K562 (cell line): ENCODE data around the gene PDF. TPM values are rescaled to one million over a fixed set of nuclear protein-coding genes. Genes with fewer than 3 reads are reported as not detected.

Experiments used
- ATAC-seq: fragments of 200-7000 bp; cut with Tn5 transposase; 3 replicates; pipeline ENCODE4 v1.9.1; 2020; ENCODE audit warnings: moderate library complexity
- BruUV-seq: library from RNA; stranded (reverse); fragments of 400-500 nt; replicated peaks from 2 replicates; lab custom pipeline; 2021; lab: Mats Ljungman, UMichigan
- CTCF ChIA-PET: fragments of 300-600 bp; formaldehyde crosslinking; extraction: SDS; loops from one replicate; lab custom pipeline; 2021; ENCODE audit warnings: low intra/inter-chr PET ratio; lab: Yijun Ruan, JAX
- POLR2A ChIA-PET: fragments of 300-600, 350-650 bp; sonication (Branson Sonifier 250); formaldehyde crosslinking; extraction: SDS; loops from one replicate; lab custom pipeline; 2021; ENCODE audit warnings: antibody characterized with exemption, inconsistent platforms; lab: Yijun Ruan, JAX
- DNase-seq, 4 experiments: peaks; one replicate each; pipeline versions ENCODE4 v3.0.0 to v3.0.0-alpha.2; 2011 to 2018; ENCODE audit warnings: low spot score in 3 of 4, mixed read lengths in 3 of 4; ENCODE audit errors: extremely low read depth in 1 of 4
- FAIRE-seq: peaks from 2 replicates; lab custom pipeline; 2011; peaks lifted over from hg19 to GRCh38; lab: Jason Lieb, UNC
- H2AFZ ChIP-seq: 2 replicates; pipeline ENCODE4 v1.6.0; 2011; ENCODE audit warnings: low read depth, low read length, control low read depth, inconsistent platforms
- H3K27ac ChIP-seq: fragments of 200-600 bp; 3 replicates; pipeline ENCODE4 v1.8.0; 2011; ENCODE audit warnings: low read depth, mild to moderate bottlenecking, control low read depth, inconsistent platforms, low read length, moderate library complexity, mixed read lengths; ENCODE audit errors: extremely low read depth
- H3K27me3 ChIP-seq, 2 experiments: fragments of 300-600 bp in 1 of 2; 2 replicates in 1 of 2; 3 replicates in 1 of 2; pipeline versions ENCODE4 v1.6.0 to v1.8.0; 2011; ENCODE audit warnings: inconsistent platforms in 2 of 2, low read length in 2 of 2, mild to moderate bottlenecking in 1 of 2, mixed read lengths in 1 of 2, moderate library complexity in 1 of 2; ENCODE audit not compliant: control insufficient read depth in 2 of 2, insufficient read depth in 2 of 2
- H3K36me3 ChIP-seq: fragments of 300-600 bp; 3 replicates; pipeline ENCODE4 v1.8.0; 2011; ENCODE audit warnings: mild to moderate bottlenecking, low read length, inconsistent platforms; ENCODE audit not compliant: control insufficient read depth, insufficient read depth
- H3K4me1 ChIP-seq, 2 experiments: fragments of 200-600 bp in 1 of 2; replicated peaks in 1 of 2; 2 replicates in 1 of 2; 3 replicates in 1 of 2; pipeline versions ENCODE4 v1.5.1 to v1.8.0; 2011; ENCODE audit warnings: inconsistent platforms in 2 of 2, low read length in 2 of 2, mild to moderate bottlenecking in 1 of 2, mixed read lengths in 1 of 2, moderate library complexity in 1 of 2; ENCODE audit not compliant: control insufficient read depth in 2 of 2, insufficient read depth in 2 of 2
- H3K4me2 ChIP-seq: 2 replicates; pipeline ENCODE4 v1.6.1; 2011; ENCODE audit warnings: low read length, control low read depth, inconsistent platforms, mixed read lengths; ENCODE audit not compliant: insufficient read depth
- H3K4me3 ChIP-seq: fragments of 200-600 bp; sonication (generic), shearing (Covaris generic); 2 replicates; pipeline ENCODE4 v1.5.1; 2016; ENCODE audit warnings: control low read depth, inconsistent platforms
- H3K79me2 ChIP-seq: fragments of 200-600 bp; 3 replicates; pipeline ENCODE4 v1.8.0; 2011; ENCODE audit warnings: low read length, inconsistent platforms; ENCODE audit not compliant: control insufficient read depth, insufficient read depth
- H3K9ac ChIP-seq, 2 experiments: 2 replicates each; pipeline versions ENCODE4 v1.6.0 to v1.6.1; 2011; ENCODE audit warnings: low read depth in 2 of 2, low read length in 2 of 2, control low read depth in 1 of 2, inconsistent platforms in 1 of 2, mild to moderate bottlenecking in 1 of 2, mixed read lengths in 1 of 2; ENCODE audit not compliant: insufficient read depth in 1 of 2
- H3K9me1 ChIP-seq: one replicate; pipeline ENCODE4 v1.6.0; 2011; ENCODE audit warnings: inconsistent platforms, mild to moderate bottlenecking, low read length, moderate library complexity; ENCODE audit not compliant: control insufficient read depth, insufficient read depth
- H3K9me3 ChIP-seq: replicated peaks from 2 replicates; pipeline ENCODE4 v1.5.1; 2011; ENCODE audit warnings: low read depth, low read length, inconsistent platforms; ENCODE audit not compliant: control insufficient read depth, insufficient read depth
- H4K20me1 ChIP-seq: replicated peaks from 2 replicates; pipeline ENCODE4 v1.6.1; 2011; ENCODE audit warnings: low read length, inconsistent platforms, mixed read lengths; ENCODE audit not compliant: control insufficient read depth, insufficient read depth
- CBX5 ChIP-seq: IDR thresholded peaks from 2 replicates; pipeline ENCODE4 v1.6.1; 2014; ENCODE audit warnings: low read depth, borderline replicate concordance
- CTCFL ChIP-seq: IDR thresholded peaks from 2 replicates; pipeline ENCODE4 v1.6.1; 2011; ENCODE audit warnings: borderline replicate concordance, low read depth, mild to moderate bottlenecking, moderate library complexity, low read length; ENCODE audit not compliant: insufficient read depth, poor library complexity, severe bottlenecking
- ETV6 ChIP-seq, 3 experiments: fragments of 150-350 bp in 1 of 3; sonication (generic) in 1 of 3; formaldehyde crosslinking in 1 of 3; IDR thresholded peaks; 2 replicates each; pipeline versions ENCODE4 v1.6.1 to v1.8.0; 2014 to 2022; ENCODE audit warnings: borderline replicate concordance in 2 of 3, low read depth in 2 of 3, antibody characterized with exemption in 1 of 3, low read length in 1 of 3, mild to moderate bottlenecking in 1 of 3, missing genetic modification reagents in 1 of 3
- EZH2 ChIP-seq: IDR thresholded peaks from 2 replicates; pipeline ENCODE4 v1.6.1; 2012; ENCODE audit warnings: low read depth, mild to moderate bottlenecking, inconsistent platforms, low read length, borderline replicate concordance
- HDAC8 ChIP-seq: fragments of 450-650 bp; IDR thresholded peaks from 2 replicates; pipeline ENCODE4 v1.6.1; 2016; ENCODE audit warnings: mild to moderate bottlenecking, missing genetic modification characterization, moderate library complexity, missing compliant biosample characterization
- MAZ ChIP-seq, 2 experiments: fragments of 450-650 bp in 1 of 2; sonication (generic) in 1 of 2; formaldehyde crosslinking; IDR thresholded peaks in 1 of 2; conservative IDR thresholded peaks in 1 of 2; 2 replicates each; pipeline versions ENCODE4 v1.4.0 to v1.5.0; 2020; ENCODE audit warnings: mild to moderate bottlenecking in 1 of 2, missing genetic modification reagents in 1 of 2
- MIER1 ChIP-seq: fragments of 450-650 bp; IDR thresholded peaks from 2 replicates; pipeline ENCODE4 v1.6.1; 2016; ENCODE audit warnings: antibody characterized with exemption, mild to moderate bottlenecking, low read depth
- NCOA4 ChIP-seq: fragments of 450-650 bp; IDR thresholded peaks from 2 replicates; pipeline ENCODE4 v1.6.1; 2018; ENCODE audit warnings: mild to moderate bottlenecking; ENCODE audit not compliant: partially characterized antibody
- NONO ChIP-seq, 2 experiments: fragments of 200-400 bp in 1 of 2; fragments of 450-650 bp in 1 of 2; formaldehyde crosslinking in 1 of 2; IDR thresholded peaks; 2 replicates each; pipeline ENCODE4 v1.6.1; 2017; ENCODE audit warnings: low read depth in 2 of 2, mild to moderate bottlenecking in 2 of 2, moderate library complexity in 2 of 2, low read length in 1 of 2
- SMARCA4 ChIP-seq: fragments of 450-650 bp; IDR thresholded peaks from 2 replicates; pipeline ENCODE4 v1.6.1; 2016
- SMARCA5 ChIP-seq: fragments of 450-650 bp; IDR thresholded peaks from 2 replicates; pipeline ENCODE4 v1.6.1; 2016
- SNRNP70 ChIP-seq: fragments of 200-400 bp; formaldehyde crosslinking; optimal IDR thresholded peaks from 2 replicates; pipeline ENCODE3; 2017; ENCODE audit warnings: low read depth, low read length
- TBP ChIP-seq: optimal IDR thresholded peaks from 2 replicates; pipeline ENCODE3; 2011; ENCODE audit warnings: low read depth, low read length, improper control_type of control experiment
- TEAD2 ChIP-seq: fragments of 450-650 bp; IDR thresholded peaks from 2 replicates; pipeline ENCODE4 v1.6.1; 2016; ENCODE audit warnings: missing genetic modification characterization, control low read depth, missing compliant biosample characterization
- TSHZ1 ChIP-seq: fragments of 250-450 bp; sonication (Bioruptor Pico); IDR thresholded peaks from 2 replicates; pipeline ENCODE4 v1.4.0; 2020; ENCODE audit warnings: mild to moderate bottlenecking, moderate library complexity
- YBX1 ChIP-seq: fragments of 450-650 bp; IDR thresholded peaks from 2 replicates; pipeline ENCODE4 v1.7.1; 2016; ENCODE audit warnings: mild to moderate bottlenecking
- ZNF121 ChIP-seq: sonication (generic); formaldehyde crosslinking; conservative IDR thresholded peaks from 2 replicates; pipeline ENCODE4 v1.8.0; 2022; ENCODE audit warnings: missing genetic modification reagents
- WGBS: fragments of 100-300 bp; shearing (Covaris generic); methylation state at CpG from one replicate; pipeline ENCODE4 v1.1.6; 2016; ENCODE audit warnings: low coverage, mixed read lengths; ENCODE audit not compliant: insufficient coverage; ENCODE audit errors: missing lambda C conversion rate; 5-methylcytosine and 5-hydroxymethylcytosine counted together
- in situ Hi-C: fragments of 300-500 bp; cut with MboI; formaldehyde crosslinking; loops from 4 replicates; pipeline ENCODE4 v1.15.0; 2018; ENCODE audit warnings: inconsistent platforms, mixed read lengths
- intact Hi-C: fragments of 100-400 bp; cut with micrococcal nuclease; formaldehyde crosslinking; loops from 2 replicates; pipeline ENCODE4 v1.14.2; 2022
- polyA plus RNA-seq, 8 experiments: library from polyadenylated mRNA; depleted of rRNA in 4 of 8; stranded (reverse) in 5 of 8; unstranded in 3 of 8; fragments of >200 nt; fragmentation: Nextera tagmentation in 2 of 8; fragmentation: Illumina TruSeq in 1 of 8; extraction: Ambion mirVana in 2 of 8; extraction: Trizol in 1 of 8; gene quantifications; 2 replicates each; pipeline versions ENCODE4 v1.2.1 to v1.2.3, GENCODE V29; 2011 to 2014; ENCODE audit warnings: inconsistent platforms in 1 of 8, missing spikeins in 1 of 8
- total RNA-seq, 7 experiments: library from RNA; depleted of rRNA in 6 of 7; stranded (reverse); fragments of >200 nt in 6 of 7; fragmentation: Illumina TruSeq in 2 of 7; extraction: Trizol in 2 of 7; gene quantifications; 2 replicates each; pipeline versions ENCODE4 v1.2.1 to v1.2.3, GENCODE V29; 2011 to 2021; ENCODE audit warnings: low replicate concordance in 1 of 7

PDF gene
- total and polyA plus RNA-seq, 9 of the 15 experiments (the other 6 are each of a cell fraction or from before 2014, with no cell fraction given): 0.15 to 72.4 (median 5.6) TPM

GRCh38 chr16:69366431-69366830, 36.0 kb upstream of the PDF start:
- ATAC-seq (no peak), FAIRE-seq (no peak), DNase-seq (no peak)
- H3K79me2 ChIP-seq: no peaks in the 10 kb centered on the region; the same call in 2 of the 3 replicates
- H3K9ac ChIP-seq: no peak overlapping the region
- in situ Hi-C loops: no loop called here
- 94% methylated on average over 7 of the region's 7 CpGs for WGBS
- BruUV-seq: no TSS peak
- no peaks in the 10 kb centered on the region for H3K27me3 ChIP-seq
- POLR2A ChIA-PET: interaction anchor here (0.6 to 0.7 kb wide), 2 partner anchors 219 to 248 kb away, joined by 3 read pairs; no protein-coding TSS in a partner anchor
- peaks cover 0 to 10% of the 10 kb centered on the region in 2 experiments; a peak in 3 of 5 replicates for H3K4me1 ChIP-seq
- no peak overlapping the region for H3K4me2 ChIP-seq
- no peaks in the 10 kb centered on the region for H3K9me1 ChIP-seq
- 0 out of 2 replicates have a peak, but pooled peaks cover 3% of the 10 kb centered on the region for H4K20me1 ChIP-seq
- no peak overlapping the region for H3K4me3 ChIP-seq
- H3K9me3 ChIP-seq: no peaks in the 10 kb centered on the region
- CTCF ChIA-PET: no interaction called here
- no peak overlapping the region for H3K27ac ChIP-seq
- TF ChIP-seq YBX1 (no peak), CBX5 (no peak), NCOA4 (no peak), MAZ (CRISPR knock-in tag; conservative IDR thresholded peaks at IDR 0.05 in 1 of 2, IDR thresholded peaks at IDR 0.05 in 1 of 2) (no peak), ZNF121 (CRISPR knock-in tag) (no peak), TEAD2 (tag) (no peak), HDAC8 (tag) (no peak), TBP (no peak), NONO (IDR thresholded peaks at IDR 0.05; ENCODE audit: low read depth in 2 of 2, low read length in 1 of 2) (no peak), ETV6 (IDR thresholded peaks at IDR 0.05; ENCODE audit: borderline replicate concordance in 1 of 2, low read depth in 2 of 2, low read length in 1 of 2) (no peak), ETV6 (CRISPR knock-in tag; IDR thresholded peaks at IDR 0.05; ENCODE audit: borderline replicate concordance) (no peak), CTCFL (no peak), MIER1 (no peak), SMARCA4 (no peak), EZH2 (no peak), SMARCA5 (no peak), TSHZ1 (CRISPR knock-in tag) (no peak), SNRNP70 (no peak)
- peaks cover 83% of the 10 kb centered on the region for H3K36me3 ChIP-seq
- intact Hi-C loops: no loop called here
- H2AFZ ChIP-seq: no peak overlapping the region
